GM18858 (cell line): ENCODE measurements around the gene PLSCR5.

Experiments
- ATAC-seq: cut with Tn5 transposase; IDR thresholded peaks from one replicate; pipeline ENCODE4 v1.9.1; 2021; ENCODE audit not compliant: unreplicated experiment

The PLSCR5 gene, protein sequence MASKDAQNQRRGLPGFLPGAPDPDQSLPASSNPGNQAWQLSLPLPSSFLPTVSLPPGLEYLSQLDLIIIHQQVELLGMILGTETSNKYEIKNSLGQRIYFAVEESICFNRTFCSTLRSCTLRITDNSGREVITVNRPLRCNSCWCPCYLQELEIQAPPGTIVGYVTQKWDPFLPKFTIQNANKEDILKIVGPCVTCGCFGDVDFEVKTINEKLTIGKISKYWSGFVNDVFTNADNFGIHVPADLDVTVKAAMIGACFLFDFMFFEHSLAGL

DNA sequence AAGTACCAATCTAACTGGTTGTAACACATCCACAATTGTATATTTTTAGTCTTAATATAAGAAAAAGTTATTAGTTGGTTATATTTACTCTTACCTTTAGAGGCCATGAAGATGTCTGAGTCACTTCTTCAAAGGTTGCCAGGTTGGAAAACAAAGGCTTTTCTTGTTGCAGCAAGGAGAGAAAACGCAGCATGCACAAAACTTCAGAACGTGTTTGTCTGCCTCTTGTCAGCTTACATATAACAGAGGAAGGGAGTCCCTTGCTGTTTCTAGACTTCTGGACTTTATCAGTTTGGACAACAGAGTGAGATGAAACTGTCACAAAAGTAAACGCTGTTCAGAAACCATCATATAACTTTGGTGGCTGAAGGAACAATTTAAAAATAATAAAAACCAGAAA is at the start of gene PLSCR5:
Gene PLSCR5, minus strand, starts transcription at position 241 of the 400 bp plus-strand sequence. Its CDS starts 134 bp downstream, at position 107.
- ATAC-seq = no peak

DNA sequence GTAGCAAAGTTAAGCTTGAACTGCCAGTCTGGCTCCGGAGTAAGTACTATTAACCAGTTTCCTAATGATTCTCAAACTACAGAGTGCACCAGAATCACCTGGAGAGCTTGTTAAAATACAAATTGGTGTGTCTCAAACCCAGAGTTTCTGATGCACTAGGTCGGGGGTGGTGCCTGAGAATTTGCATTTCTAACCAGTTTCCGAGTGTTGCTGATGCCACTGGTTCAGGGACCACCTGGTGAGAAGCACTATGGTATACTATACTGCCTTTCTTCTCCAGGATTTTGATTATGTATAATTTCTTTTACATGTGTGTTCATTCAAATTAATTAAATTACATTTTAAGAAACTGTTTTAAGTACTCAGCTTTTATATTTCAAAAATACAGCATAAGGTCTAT is 48.8 kb upstream of the PLSCR5 start:
- no peak for ATAC-seq

DNA sequence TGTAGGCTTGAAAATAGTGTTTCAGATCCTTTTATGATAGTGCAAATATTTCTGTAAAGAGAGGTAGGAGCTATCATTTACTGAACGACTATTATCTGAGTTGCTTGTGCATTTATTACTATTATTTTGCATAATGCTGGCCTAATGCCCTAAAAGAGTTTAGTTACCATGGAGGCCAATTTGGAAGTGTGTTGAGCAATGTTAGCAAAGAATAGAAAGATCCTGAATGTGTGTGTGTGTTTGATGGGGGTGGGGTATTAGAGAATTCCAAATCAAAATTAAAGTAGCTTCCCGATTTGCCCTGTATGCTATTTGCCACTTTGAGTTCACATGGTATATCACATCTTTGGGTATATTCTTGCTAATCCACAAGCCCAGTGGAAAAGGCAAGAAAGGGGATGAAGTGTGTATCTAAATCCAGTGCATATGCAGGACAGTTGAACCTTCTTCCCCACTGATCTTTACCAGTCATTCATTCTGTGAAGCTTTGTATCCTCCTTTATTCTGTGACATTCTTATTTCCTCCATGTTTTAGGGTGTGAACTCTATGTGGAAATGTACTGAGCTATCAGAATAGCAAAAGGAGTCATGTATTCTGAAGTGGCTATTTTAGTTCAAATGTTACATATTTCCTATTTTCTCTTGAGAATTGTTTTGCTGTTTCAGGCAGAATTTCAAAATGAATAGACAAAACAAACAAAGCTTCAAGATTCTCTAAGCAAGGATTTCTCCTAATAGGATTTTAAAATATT is 45.7 kb upstream of the PLSCR5 start:
- no peak for ATAC-seq

DNA sequence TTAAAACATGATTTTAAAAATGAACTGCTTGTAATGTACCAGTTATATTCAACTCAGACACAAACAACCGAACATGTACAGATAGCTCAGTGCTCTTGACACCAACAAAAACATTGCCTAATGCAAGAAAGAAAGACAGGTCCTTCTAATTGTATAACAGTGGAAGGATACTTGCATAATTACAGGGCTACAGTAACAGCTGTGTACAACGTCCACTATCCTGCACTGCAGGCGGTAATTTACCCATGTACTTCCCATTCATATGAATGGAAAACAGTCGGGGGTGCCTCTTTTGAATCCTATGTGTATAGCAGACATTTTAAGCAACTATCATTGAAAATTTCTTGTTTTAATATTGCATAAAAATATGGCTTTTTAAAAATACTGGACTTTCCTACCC is 41.1 kb upstream of the PLSCR5 start:
- no peak for ATAC-seq

DNA sequence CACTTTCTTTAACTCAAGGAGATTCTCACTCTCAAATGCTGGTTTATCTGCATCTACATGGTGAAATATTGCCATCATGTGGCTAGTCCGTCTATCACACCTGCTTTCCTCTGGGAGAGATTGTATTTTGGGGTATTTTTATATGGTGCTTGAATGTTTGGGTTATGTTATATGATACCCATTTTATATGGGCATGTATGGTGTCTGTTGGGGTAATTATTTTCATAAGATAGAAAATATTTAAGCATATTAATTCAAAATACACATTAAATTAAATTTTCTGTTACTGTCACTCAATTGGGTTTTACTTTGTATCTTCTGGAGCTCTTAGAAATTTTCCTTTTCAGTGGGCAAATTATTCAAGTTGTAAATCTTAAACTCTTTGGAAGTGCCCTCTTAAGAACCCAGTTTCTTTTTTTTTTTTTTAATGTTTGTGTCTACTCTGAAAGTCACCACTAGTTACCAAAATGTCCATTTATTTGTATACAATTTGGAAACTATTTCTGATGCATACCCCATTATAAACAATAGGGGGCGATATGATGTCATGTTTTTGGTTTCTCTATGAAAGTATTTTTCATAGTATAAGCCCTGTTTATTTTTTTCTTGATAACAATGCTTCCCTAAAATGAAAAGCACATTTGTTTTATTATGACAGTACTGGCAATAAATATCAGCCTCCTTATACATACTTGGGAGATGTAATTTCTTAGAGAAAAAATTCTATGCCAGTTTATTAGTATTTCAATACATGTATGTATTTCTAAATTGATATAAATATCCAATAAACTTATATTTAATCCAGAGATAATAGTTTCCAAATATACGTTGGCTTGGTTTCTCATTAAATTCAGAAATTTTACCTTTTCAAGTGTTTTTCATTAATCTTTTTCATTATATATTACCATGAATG is 36.1 kb upstream of the PLSCR5 start:
- ATAC-seq = peak; percentile 64

DNA sequence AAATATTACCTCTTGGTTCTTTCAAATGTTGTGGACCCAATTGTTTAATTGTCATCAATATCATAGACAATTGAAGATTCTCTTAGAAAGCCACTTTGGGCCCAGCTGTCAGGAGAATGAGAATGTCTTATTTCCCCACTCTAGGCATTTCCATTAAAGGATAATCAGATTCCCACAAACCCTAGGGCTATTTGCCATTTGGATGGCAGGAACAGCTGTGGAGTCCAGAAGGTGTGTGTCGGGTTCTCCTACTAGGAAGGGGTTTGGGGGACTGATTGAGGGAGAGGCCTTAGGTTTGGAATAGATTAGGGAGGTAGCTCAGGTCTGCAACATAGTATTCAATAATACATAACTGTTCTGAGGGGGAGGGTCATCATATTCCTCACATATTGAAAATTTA is 35.2 kb upstream of the PLSCR5 start:
- ATAC-seq = no peak

DNA sequence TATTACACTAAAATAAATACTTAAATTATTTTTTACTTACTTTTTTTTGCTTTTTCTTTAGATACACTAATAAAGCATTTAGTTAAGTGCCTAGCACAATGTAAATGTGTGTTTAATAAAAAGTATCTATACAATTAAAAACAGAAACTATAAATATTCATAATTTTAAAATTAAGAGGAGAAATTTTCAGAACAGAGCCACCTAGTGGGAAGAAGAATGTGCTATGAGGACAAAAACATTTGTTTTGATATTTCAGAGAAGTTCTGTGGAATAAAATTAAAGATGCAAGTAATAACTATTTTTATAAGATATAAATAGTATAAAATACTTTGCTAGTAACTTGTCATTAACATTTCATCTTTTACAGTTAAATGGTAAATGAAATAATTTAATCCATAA is 33.6 kb upstream of the PLSCR5 start:
- ATAC-seq = no peak

DNA sequence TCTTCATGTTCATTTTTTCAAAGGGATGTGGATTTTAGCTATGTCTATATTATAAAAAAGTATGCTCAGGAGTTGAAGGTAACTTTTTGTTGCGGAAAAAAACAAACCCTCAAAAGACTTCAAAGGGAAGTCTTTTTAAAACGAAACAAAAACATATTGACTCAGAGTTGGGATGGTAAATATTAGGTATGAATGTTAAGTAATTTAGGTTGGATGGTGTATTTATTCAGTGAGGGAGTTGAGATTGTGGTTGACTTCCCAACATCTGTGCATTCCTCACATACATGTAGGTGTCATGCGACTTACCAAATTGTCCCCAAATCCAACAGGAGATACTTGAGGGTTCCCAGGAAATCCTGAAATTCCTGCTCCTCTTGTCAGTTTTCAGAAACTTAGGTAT is 32.7 kb upstream of the PLSCR5 start:
- ATAC-seq = no peak

DNA sequence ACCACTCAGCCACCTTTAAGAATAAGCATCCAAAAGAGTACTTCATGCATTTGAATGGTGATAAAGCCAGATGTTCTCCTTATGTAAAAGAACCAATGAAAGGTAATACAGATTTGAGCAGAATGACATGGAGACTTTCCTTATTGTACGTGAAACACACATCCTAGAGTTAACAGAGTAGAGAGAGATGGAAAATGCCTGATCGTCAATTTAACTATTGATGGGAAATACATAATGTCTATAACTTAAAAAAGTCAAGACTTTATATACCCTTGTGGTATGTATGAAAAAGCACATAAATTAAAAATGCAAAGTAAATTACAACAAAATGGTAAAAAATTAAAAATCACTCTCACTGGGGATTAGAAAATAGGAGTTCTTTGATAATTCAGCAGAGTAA is 31.7 kb upstream of the PLSCR5 start:
- no peak for ATAC-seq

DNA sequence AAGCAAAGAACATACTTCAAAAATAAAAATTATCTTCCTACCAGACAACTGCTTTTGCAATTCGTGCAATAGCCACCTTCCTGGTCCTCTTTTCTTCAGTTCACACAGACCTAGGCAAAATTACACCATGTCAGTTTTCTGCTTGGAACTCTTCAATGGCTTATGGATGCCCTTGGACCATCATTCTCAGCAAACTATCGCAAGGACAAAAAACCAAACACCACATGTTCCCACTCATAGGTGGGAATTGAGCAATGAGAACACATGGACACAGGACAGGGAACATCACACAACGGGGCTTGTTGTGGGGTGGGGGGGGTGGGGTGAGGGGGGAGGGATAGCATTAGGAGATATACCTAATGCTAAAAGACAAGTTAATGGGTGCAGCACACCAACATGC is 29.2 kb upstream of the PLSCR5 start:
- ATAC-seq = no peak

DNA sequence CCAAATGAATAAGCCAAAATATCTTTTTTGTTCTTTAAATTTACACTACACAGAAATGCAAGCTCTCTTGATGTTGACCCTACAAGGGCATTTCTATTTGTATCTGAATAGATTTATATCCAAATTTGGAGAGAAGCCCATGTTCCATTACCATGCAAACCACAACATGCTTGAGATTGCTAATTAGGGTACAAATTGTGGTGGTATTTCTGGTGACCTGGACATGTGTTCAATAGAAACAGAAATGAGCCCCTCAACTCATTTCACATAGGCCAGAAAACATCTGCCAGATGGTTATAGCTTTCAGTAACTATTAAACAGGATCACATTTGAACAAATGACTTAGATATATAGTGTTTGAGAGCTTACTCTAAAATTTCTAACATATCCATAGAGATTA is 23.5 kb upstream of the PLSCR5 start:
- ATAC-seq = no peak

DNA sequence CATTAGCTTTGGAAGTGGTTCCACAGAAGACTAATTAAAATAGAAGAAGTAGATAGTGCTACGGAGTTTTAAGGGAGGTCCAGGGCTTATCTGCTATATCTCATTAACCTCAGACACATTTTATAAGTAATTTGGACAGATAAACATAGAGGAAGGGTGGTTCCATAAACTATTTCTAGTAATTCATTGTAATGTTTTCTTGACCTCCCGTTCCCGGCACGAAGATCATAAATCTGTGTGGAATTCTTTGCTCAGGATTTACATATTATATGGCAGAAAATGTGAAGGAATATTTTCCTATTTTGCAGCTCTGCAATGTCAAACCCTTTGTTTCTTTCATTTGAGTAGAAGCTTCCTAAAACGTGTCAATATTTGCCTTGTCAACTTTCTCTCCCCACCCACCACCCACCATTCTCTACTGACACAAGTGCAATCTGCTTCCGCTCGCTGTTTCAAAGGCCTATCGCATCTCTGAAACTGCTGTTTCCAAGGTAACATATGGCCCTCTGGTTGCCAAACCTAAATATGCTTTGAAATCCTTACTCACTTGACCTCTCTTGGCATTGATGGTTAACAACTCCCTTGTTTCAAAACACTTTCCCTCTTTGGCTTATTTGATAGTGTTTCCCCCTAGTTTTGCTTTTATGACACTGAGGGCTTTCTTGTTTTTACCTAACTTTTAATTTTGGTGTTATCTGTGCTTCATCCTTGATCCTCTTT is 21.4 kb upstream of the PLSCR5 start:
- no peak for ATAC-seq

DNA sequence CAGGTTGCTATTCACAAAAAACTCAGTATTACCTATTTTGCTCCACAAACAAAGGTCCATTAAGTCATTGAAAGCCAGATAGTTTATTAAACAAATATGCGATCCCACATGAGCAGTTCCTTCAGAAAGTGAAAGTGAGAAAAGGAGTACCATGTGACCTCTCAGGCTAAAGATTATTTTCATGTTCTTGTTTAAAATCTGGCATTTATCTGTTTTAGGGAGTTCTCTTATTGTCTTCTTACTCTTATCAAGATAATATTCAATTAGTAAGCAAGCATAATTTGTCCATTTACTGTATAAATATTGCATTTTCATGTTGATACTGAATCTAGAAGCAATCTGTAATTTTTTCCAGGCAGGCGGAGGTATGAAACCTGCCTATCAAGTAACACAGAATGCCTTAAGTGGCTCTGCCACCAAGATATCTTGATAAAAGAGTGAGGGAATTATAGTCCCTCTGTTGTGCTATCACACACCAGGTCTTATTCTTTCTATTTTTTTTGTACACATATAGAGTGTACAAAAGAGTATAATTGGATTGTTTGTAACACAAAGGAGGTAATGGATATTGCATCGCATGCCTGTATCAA is 20.1 kb upstream of the PLSCR5 start:
- ATAC-seq = peak; percentile 71

DNA sequence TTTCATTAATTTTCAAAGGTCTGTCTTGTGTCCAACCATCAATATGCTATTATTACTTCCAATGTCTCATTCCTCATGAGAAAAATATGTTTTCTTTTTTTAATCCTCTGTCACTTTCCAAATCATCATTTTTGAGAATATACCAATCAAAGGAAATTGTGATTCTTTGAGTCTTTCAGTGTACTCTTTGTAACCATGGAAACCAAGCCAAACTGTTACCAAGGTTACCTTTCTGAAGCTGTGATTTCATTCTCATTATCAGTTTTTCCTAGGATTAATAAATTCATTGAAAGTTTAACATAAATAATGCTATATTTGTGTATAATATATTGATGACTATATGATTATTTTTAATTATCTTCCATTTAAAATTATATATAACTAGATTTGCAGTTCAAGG is 16.6 kb upstream of the PLSCR5 start:
- no peak for ATAC-seq

DNA sequence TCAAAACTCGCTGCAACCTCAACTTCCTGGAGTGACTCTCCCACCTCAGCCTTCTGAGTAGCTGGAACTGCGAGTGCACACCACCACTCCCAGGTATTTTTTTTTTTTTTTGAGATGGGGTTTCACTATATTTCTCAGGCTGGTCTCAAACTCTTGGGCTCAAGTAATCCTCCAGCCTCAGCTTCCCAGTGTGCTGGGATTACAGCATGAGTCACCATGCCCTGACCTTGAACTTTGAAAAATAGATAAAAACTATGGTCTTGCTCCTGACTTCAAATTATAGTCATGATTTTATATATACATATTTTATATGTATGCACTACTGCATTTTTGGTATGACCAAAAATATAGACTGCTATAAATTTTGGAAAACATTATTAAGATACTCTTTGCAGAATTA is 6.9 kb upstream of the PLSCR5 start:
- no peak for ATAC-seq

DNA sequence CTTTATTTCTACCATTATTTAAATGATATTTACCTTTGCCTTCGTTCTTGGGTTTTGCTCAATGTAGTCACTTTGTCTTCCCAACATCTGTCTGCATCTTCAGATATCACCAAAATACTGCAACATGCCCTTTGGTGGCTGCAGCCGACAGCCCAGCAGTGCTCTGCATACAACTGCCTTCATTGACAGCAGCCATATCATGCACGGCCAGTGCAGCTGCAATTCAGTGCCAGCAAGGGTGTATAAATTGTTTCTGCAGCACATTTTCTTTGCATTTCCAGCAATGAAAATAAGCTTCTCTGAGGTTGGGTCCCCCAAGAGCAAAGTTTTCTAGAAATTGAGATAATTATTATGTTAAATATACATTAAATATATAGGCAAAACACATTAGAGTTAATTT is 6.0 kb upstream of the PLSCR5 start:
- no peak for ATAC-seq

DNA sequence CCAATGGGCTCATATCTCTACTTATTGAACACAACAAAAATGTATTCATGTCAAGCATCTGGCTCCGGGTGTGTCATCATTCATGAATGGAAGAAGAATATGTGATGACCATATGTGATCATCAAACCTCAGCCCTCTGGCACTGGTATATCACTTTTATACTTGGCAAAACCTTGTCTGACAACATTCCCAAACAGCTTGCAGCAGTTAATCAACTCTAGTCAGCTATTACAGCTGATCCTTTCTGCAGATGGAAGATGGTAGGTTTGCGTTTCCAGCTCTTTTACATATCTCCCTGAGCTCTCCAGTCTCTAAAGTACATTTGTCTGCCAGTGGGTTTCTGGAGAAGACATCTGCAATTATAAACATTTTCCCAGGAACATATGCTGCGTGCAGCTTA is 6.6 kb downstream of the PLSCR5 start:
- no peak for ATAC-seq

DNA sequence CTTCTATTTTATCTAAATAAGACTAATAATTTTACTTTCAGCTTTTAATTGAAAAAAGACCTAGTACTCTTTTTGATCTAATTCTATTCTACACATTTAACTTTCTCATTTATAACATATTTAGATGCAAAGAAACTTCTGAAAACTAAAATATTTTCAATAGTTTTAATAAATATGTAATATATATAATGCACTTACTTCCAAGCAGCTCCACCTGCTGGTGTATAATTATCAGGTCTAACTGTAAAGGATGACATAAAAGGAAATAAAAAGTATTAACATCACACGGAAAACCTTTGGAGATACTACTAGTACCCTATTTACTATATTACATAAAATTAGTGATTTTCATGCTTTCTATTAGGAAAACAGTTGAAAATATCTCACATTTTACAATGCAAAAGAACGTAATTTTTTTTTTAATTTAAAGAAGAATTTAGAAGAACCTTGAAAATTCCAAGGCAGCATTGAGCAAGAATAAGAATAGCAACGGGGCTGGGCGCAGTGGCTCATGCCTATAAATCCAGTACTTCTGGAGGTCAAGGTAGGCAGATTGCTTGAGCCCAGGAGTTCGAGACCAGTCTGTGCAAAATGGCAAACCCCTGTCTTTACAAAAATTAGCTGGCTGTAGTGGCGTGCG is 10.2 kb downstream of the PLSCR5 start:
- ATAC-seq = no peak

DNA sequence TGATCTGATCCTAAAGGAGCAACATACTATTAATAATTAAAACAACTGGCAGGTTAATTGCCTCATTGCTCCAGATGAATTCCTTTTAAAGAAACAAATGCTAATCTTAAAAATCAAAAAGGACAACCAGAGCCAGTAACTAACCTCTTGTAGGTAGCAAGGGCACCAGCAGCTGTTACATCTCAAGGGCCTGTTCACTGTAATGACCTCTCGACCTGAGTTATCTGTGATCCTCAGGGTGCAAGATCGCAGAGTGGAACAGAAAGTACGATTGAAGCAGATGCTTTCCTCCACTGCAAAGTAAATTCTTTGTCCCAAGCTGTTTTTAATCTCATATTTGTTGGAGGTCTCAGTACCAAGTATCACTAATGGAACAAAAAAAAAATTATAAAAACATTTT is 11.4 kb downstream of the PLSCR5 start:
- ATAC-seq = no peak

DNA sequence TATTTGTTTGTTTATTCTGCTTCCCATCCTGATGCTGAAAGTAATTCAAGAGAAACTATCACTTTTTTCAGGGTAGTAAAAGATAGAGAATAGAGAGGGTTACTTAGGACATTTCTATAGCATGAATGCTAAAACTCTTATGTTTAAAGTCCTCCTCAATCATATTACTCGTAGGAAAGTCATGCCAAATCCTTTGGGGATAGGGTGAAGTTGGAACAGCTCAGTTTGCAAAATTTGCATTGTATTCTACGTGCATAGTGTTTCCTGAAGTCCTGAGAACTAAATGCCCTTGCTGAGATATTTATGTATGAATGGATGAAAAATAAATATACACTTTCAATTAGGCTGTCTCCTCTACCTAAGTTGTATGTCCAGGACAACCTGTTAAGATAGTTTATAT is 14.6 kb downstream of the PLSCR5 start:
- no peak for ATAC-seq
